Measurements from ENCODE around the gene SLC16A10.
"Not testable (repeated sequence)": the region's sequence is repeated elsewhere in the genome, so short reads cannot be mapped to it uniquely, and the experiment has no call there.

SLC16A10 gene

GRCh38 chr6:111114482-111114881, 27.2 kb downstream of the SLC16A10 start:
- Histone ChIP-seq H3K27me3 (ENCODE audit: insufficient read depth, low read length) (no peaks in the 10 kb centered on the region), H3K4me3 (ENCODE audit: low read length) (no peak overlapping the region), H3K4me1 (ENCODE audit: insufficient read depth, low read length) (0 out of 2 replicates have a peak, but pooled peaks cover 6% of the 10 kb centered on the region), H3K36me3 (ENCODE audit: insufficient read depth, low read depth, low read length) (no peaks in the 10 kb centered on the region), H3K9ac (ENCODE audit: low read depth, low read length) (no peak overlapping the region), H3K27ac (ENCODE audit: low read length) (no peak overlapping the region), H3K9me3 (ENCODE audit: insufficient read depth, low read depth, low read length) (no peaks in the 10 kb centered on the region)

- no peak overlapping the region for H3K4me3 ChIP-seq (ENCODE audit: low read length)
- no peak overlapping the region for H3K27ac ChIP-seq (ENCODE audit: low read length)
- H3K36me3 ChIP-seq (ENCODE audit: insufficient read depth, low read depth, low read length), result no peaks in the 10 kb centered on the region
- H3K27me3 ChIP-seq (ENCODE audit: insufficient read depth, low read length), result no peaks in the 10 kb centered on the region
- H3K4me1 ChIP-seq (ENCODE audit: insufficient read depth, low read length), result no peaks in the 10 kb centered on the region
- H3K9ac ChIP-seq (ENCODE audit: low read depth, low read length), result no peak overlapping the region
- H3K9me3 ChIP-seq (ENCODE audit: insufficient read depth, low read depth, low read length), result no peaks in the 10 kb centered on the region
These were observed 31.5 kb downstream of the SLC16A10 start for GRCh38 chr6:111118826-111119225.

- H3K9ac ChIP-seq (ENCODE audit: low read depth, low read length), result no peak overlapping the region
- H3K4me1 ChIP-seq (ENCODE audit: insufficient read depth, low read length), result no peaks in the 10 kb centered on the region
These were observed 32.4 kb downstream of the SLC16A10 start for GRCh38 chr6:111119571-111120329.

GRCh38 chr6:111121789-111122350, 34.6 kb downstream of the SLC16A10 start:
- H3K9ac ChIP-seq (ENCODE audit: low read depth, low read length), result no peak overlapping the region
- H3K27ac ChIP-seq (ENCODE audit: low read length), result no peak overlapping the region
- H3K36me3 ChIP-seq (ENCODE audit: insufficient read depth, low read depth, low read length), result no peaks in the 10 kb centered on the region
- no peaks in the 10 kb centered on the region for H3K27me3 ChIP-seq (ENCODE audit: insufficient read depth, low read length)
- H3K4me3 ChIP-seq (ENCODE audit: low read length), result no peak overlapping the region
- no peaks in the 10 kb centered on the region for H3K9me3 ChIP-seq (ENCODE audit: insufficient read depth, low read depth, low read length)
- H3K4me1 ChIP-seq (ENCODE audit: insufficient read depth, low read length), result no peaks in the 10 kb centered on the region

More at GRCh38 chr6:111119571-111120329, 32.4 kb downstream of the SLC16A10 start:
- no peak overlapping the region for H3K4me3 ChIP-seq (ENCODE audit: low read length)
- no peaks in the 10 kb centered on the region for H3K9me3 ChIP-seq (ENCODE audit: insufficient read depth, low read depth, low read length)
- H3K36me3 ChIP-seq (ENCODE audit: insufficient read depth, low read depth, low read length), result no peaks in the 10 kb centered on the region
- H3K27ac ChIP-seq (ENCODE audit: low read length), result no peak overlapping the region
- no peaks in the 10 kb centered on the region for H3K27me3 ChIP-seq (ENCODE audit: insufficient read depth, low read length)

GRCh38 chr6:111122458-111123286, 35.4 kb downstream of the SLC16A10 start:
- no peak overlapping the region for H3K4me3 ChIP-seq (ENCODE audit: low read length)
- no peaks in the 10 kb centered on the region for H3K9me3 ChIP-seq (ENCODE audit: insufficient read depth, low read depth, low read length)
- no peaks in the 10 kb centered on the region for H3K27me3 ChIP-seq (ENCODE audit: insufficient read depth, low read length)
- H3K27ac ChIP-seq (ENCODE audit: low read length), result no peak overlapping the region
- H3K9ac ChIP-seq (ENCODE audit: low read depth, low read length), result no peak overlapping the region
- no peaks in the 10 kb centered on the region for H3K4me1 ChIP-seq (ENCODE audit: insufficient read depth, low read length)
- no peaks in the 10 kb centered on the region for H3K36me3 ChIP-seq (ENCODE audit: insufficient read depth, low read depth, low read length)

- Histone ChIP-seq H3K4me1 (ENCODE audit: insufficient read depth, low read length) (no peaks in the 10 kb centered on the region), H3K4me3 (ENCODE audit: low read length) (no peak overlapping the region), H3K9ac (ENCODE audit: low read depth, low read length) (no peak overlapping the region), H3K27ac (ENCODE audit: low read length) (no peak overlapping the region), H3K36me3 (ENCODE audit: insufficient read depth, low read depth, low read length) (no peaks in the 10 kb centered on the region), H3K9me3 (ENCODE audit: insufficient read depth, low read depth, low read length) (no peaks in the 10 kb centered on the region), H3K27me3 (ENCODE audit: insufficient read depth, low read length) (no peaks in the 10 kb centered on the region)
These were observed 37.1 kb downstream of the SLC16A10 start for GRCh38 chr6:111124406-111124805.

- Histone ChIP-seq H3K4me1 (ENCODE audit: insufficient read depth, low read length) (peaks cover 5% of the 10 kb centered on the region; the same call in 1 of the 2 replicates), H3K27ac (ENCODE audit: low read length) (no peak overlapping the region), H3K27me3 (ENCODE audit: insufficient read depth, low read length) (no peaks in the 10 kb centered on the region), H3K9me3 (ENCODE audit: insufficient read depth, low read depth, low read length) (no peaks in the 10 kb centered on the region), H3K4me3 (ENCODE audit: low read length) (no peak overlapping the region), H3K9ac (ENCODE audit: low read depth, low read length) (no peak overlapping the region), H3K36me3 (ENCODE audit: insufficient read depth, low read depth, low read length) (no peaks in the 10 kb centered on the region)
These were observed 41.7 kb downstream of the SLC16A10 start for GRCh38 chr6:111129013-111129412.

- H3K4me3 ChIP-seq (ENCODE audit: low read length), result not testable (repeated sequence)
These were observed 43.7 kb downstream of the SLC16A10 start for GRCh38 chr6:111131018-111131417.

GRCh38 chr6:111132669-111133068, 45.4 kb downstream of the SLC16A10 start:
- not testable (repeated sequence) for H3K27me3 ChIP-seq (ENCODE audit: insufficient read depth, low read length); H3K4me1 ChIP-seq (ENCODE audit: insufficient read depth, low read length); H3K36me3 ChIP-seq (ENCODE audit: insufficient read depth, low read depth, low read length); H3K9ac ChIP-seq (ENCODE audit: low read depth, low read length); H3K9me3 ChIP-seq (ENCODE audit: insufficient read depth, low read depth, low read length); H3K4me3 ChIP-seq (ENCODE audit: low read length); H3K27ac ChIP-seq (ENCODE audit: low read length)

More at GRCh38 chr6:111131018-111131417, 43.7 kb downstream of the SLC16A10 start:
- not testable (repeated sequence) for H3K4me1 ChIP-seq (ENCODE audit: insufficient read depth, low read length); H3K27ac ChIP-seq (ENCODE audit: low read length); H3K36me3 ChIP-seq (ENCODE audit: insufficient read depth, low read depth, low read length); H3K9ac ChIP-seq (ENCODE audit: low read depth, low read length); H3K27me3 ChIP-seq (ENCODE audit: insufficient read depth, low read length); H3K9me3 ChIP-seq (ENCODE audit: insufficient read depth, low read depth, low read length)

GRCh38 chr6:111134236-111134869, 47.0 kb downstream of the SLC16A10 start:
- H3K27ac ChIP-seq (ENCODE audit: low read length); H3K9ac ChIP-seq (ENCODE audit: low read depth, low read length); H3K27me3 ChIP-seq (ENCODE audit: insufficient read depth, low read length); H3K36me3 ChIP-seq (ENCODE audit: insufficient read depth, low read depth, low read length); H3K9me3 ChIP-seq (ENCODE audit: insufficient read depth, low read depth, low read length); H3K4me3 ChIP-seq (ENCODE audit: low read length); H3K4me1 ChIP-seq (ENCODE audit: insufficient read depth, low read length): not testable (repeated sequence)

GRCh38 chr6:111137489-111138093, 50.3 kb downstream of the SLC16A10 start:
- H3K27ac ChIP-seq (ENCODE audit: low read length); H3K27me3 ChIP-seq (ENCODE audit: insufficient read depth, low read length); H3K4me3 ChIP-seq (ENCODE audit: low read length); H3K9me3 ChIP-seq (ENCODE audit: insufficient read depth, low read depth, low read length); H3K4me1 ChIP-seq (ENCODE audit: insufficient read depth, low read length); H3K36me3 ChIP-seq (ENCODE audit: insufficient read depth, low read depth, low read length); H3K9ac ChIP-seq (ENCODE audit: low read depth, low read length): not testable (repeated sequence)
